ENCODE data around the gene HSD17B12.

Gene HSD17B12

GRCh38 chr11:43812471-43812870, 131.9 kb downstream of the HSD17B12 start:
- no peak for DNase-seq

- no peak for DNase-seq
Observed at GRCh38 chr11:43818220-43818619, 137.7 kb downstream of the HSD17B12 start.

GRCh38 chr11:43819926-43820325, 139.4 kb downstream of the HSD17B12 start:
- DNase-seq, result no peak

GRCh38 chr11:43823316-43823715, 142.8 kb downstream of the HSD17B12 start:
- DNase-seq, result no peak

- no peak for DNase-seq
Observed at GRCh38 chr11:43823851-43824250, 143.3 kb downstream of the HSD17B12 start.

GRCh38 chr11:43825217-43825816, 144.8 kb downstream of the HSD17B12 start:
- DNase-seq, result peak; percentile 2 to 31

GRCh38 chr11:43830928-43831440, 150.4 kb downstream of the HSD17B12 start:
- peak; percentile 43 to 60 for DNase-seq

- no peak for DNase-seq
Observed at GRCh38 chr11:43832536-43832935, 152.0 kb downstream of the HSD17B12 start.

- DNase-seq, result no peak
Observed at GRCh38 chr11:43833657-43834073, 153.1 kb downstream of the HSD17B12 start.

- no peak for DNase-seq
Observed at GRCh38 chr11:43834286-43834685, 153.7 kb downstream of the HSD17B12 start.

- no peak for DNase-seq
Observed at GRCh38 chr11:43835104-43835503, 154.6 kb downstream of the HSD17B12 start.

- DNase-seq, result no peak
Observed at GRCh38 chr11:43837879-43838278, 157.3 kb downstream of the HSD17B12 start.

- no peak for DNase-seq
Observed at GRCh38 chr11:43842021-43842420, 161.5 kb downstream of the HSD17B12 start.

GRCh38 chr11:43845816-43846215, 165.3 kb downstream of the HSD17B12 start:
- no peak for DNase-seq

GRCh38 chr11:43852057-43852636, 171.6 kb downstream of the HSD17B12 start:
- DNase-seq, result peak; percentile 70 to 74

- no peak for DNase-seq
Observed at GRCh38 chr11:43853781-43854180, 173.2 kb downstream of the HSD17B12 start.

GRCh38 chr11:43856993-43857392, 176.5 kb downstream of the HSD17B12 start:
- no peak for DNase-seq

GRCh38 chr11:43861141-43861540, 180.6 kb downstream of the HSD17B12 start:
- no peak for DNase-seq

GRCh38 chr11:43866520-43866919, 186.0 kb downstream of the HSD17B12 start:
- no peak for DNase-seq

GRCh38 chr11:43866969-43867368, 186.4 kb downstream of the HSD17B12 start:
- DNase-seq, result no peak

GRCh38 chr11:43868852-43869567, 188.5 kb downstream of the HSD17B12 start:
- DNase-seq, result peak; percentile 6 to 41

GRCh38 chr11:43871051-43871450, 190.5 kb downstream of the HSD17B12 start:
- no peak for DNase-seq

GRCh38 chr11:43872995-43873394, 192.5 kb downstream of the HSD17B12 start:
- no peak for DNase-seq

GRCh38 chr11:43874078-43874477, 193.5 kb downstream of the HSD17B12 start:
- DNase-seq, result no peak

Measured in stimulated activated CD4-positive, alpha-beta T cell treated with anti-CD3 and anti-CD28 coated beads, Interleukin-2, amount 100 ng/mL, for 24 hours (primary cell).